Gastroesophageal sphincter (tissue), 3 donors: ENCODE data around the gene EVPLL.
"Not testable (repeated sequence)": the region's sequence is repeated elsewhere in the genome, so short reads cannot be mapped to it uniquely, and the experiment has no call there.

ENCODE experiments used
- POLR2A ChIP-seq, 2 donors: fragments of 450-650 bp; IDR thresholded peaks; one replicate each; pipeline ENCODE4 v1.6.1; 2017; ENCODE audit warnings: antibody characterized with exemption in 2 of 2, mild to moderate bottlenecking in 2 of 2, moderate library complexity in 1 of 2
- TF ChIP-seq, protein P1 (sequence below), 4 experiments: fragments of 200-600 bp in 2 of 4; fragments of 450-650 bp in 2 of 4; sonication (generic) in 1 of 4; IDR thresholded peaks; one replicate each; pipeline ENCODE4 v1.5.1; 2017 to 2019; ENCODE audit warnings: antibody characterized with exemption in 4 of 4, mild to moderate bottlenecking in 2 of 4, moderate library complexity in 2 of 4

DNA sequence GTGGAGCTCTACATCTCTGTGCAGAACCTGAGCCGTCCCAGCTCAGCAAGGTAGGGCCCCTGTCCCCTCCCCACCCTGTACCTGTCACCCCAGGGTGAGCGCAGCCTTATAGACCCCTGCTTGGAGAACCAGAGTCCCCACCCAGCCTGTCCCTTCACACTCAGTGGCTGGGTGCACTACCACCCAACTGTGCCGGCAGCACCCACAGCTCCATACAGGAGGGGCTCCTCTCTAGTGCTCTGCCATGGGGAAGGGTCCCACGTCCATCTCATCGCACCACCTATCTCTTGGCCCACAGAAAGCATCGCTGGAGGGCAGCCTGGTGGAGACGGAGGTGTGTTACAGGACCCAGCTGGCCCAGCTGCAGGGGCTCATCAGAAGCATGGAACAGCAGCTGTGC lies 45.4 kb downstream of the EVPLL start:
- TF ChIP-seq, protein P1, sequence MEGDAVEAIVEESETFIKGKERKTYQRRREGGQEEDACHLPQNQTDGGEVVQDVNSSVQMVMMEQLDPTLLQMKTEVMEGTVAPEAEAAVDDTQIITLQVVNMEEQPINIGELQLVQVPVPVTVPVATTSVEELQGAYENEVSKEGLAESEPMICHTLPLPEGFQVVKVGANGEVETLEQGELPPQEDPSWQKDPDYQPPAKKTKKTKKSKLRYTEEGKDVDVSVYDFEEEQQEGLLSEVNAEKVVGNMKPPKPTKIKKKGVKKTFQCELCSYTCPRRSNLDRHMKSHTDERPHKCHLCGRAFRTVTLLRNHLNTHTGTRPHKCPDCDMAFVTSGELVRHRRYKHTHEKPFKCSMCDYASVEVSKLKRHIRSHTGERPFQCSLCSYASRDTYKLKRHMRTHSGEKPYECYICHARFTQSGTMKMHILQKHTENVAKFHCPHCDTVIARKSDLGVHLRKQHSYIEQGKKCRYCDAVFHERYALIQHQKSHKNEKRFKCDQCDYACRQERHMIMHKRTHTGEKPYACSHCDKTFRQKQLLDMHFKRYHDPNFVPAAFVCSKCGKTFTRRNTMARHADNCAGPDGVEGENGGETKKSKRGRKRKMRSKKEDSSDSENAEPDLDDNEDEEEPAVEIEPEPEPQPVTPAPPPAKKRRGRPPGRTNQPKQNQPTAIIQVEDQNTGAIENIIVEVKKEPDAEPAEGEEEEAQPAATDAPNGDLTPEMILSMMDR (IDR thresholded peaks at IDR 0.05) = not testable (repeated sequence)
- TF ChIP-seq POLR2A (IDR thresholded peaks at IDR 0.05) = not testable (repeated sequence)
